SK-N-SH (cell line): Measurements from ENCODE around the gene IL2RG. TPM values are rescaled to one million over a fixed set of nuclear protein-coding genes. Genes with fewer than 3 reads are reported as not detected.

Experiments
- CTCF ChIA-PET: fragments of 300-600, 350-600 bp; formaldehyde crosslinking; extraction: SDS; loops from one replicate; lab custom pipeline; 2021; lab: Yijun Ruan, JAX
- POLR2A ChIA-PET: fragments of 350-600 bp; sonication (Branson Sonifier 250); formaldehyde crosslinking; extraction: SDS; loops from one replicate; lab custom pipeline; 2020; ENCODE audit warnings: antibody characterized with exemption, inconsistent platforms; lab: Yijun Ruan, JAX
- DNase-seq: peaks from one replicate; pipeline ENCODE4 v3.0.0; 2012
- H2AFZ ChIP-seq: fragments of 200-600 bp; sonication (generic); 2 replicates; pipeline ENCODE4 v1.8.1; 2016; ENCODE audit warnings: antibody characterized with exemption, mild to moderate bottlenecking, low read depth
- H3F3A ChIP-seq: fragments of 200-600 bp; sonication (generic); replicated peaks from 2 replicates; pipeline ENCODE3; 2016; ENCODE audit warnings: antibody characterized with exemption, mild to moderate bottlenecking; ENCODE audit not compliant: insufficient read depth
- H3K27ac ChIP-seq, 2 experiments: fragments of 200-500 bp in 1 of 2; fragments of 200-600 bp in 1 of 2; sonication (Bioruptor generic) in 1 of 2; sonication (generic), shearing (Covaris generic) in 1 of 2; 2 replicates each; pipeline versions ENCODE4 v1.5.1 to v1.6.1; 2014 to 2016; ENCODE audit warnings: low read depth in 2 of 2, inconsistent platforms in 1 of 2, low read length in 1 of 2, mild to moderate bottlenecking in 1 of 2, mixed read lengths in 1 of 2
- H3K27me3 ChIP-seq: fragments of 200-600 bp; sonication (generic), shearing (Covaris generic); 2 replicates; pipeline ENCODE4 v1.6.1; 2016; ENCODE audit warnings: mixed run types; ENCODE audit not compliant: insufficient read depth
- H3K36me3 ChIP-seq, 2 experiments: fragments of 200-500 bp in 1 of 2; fragments of 200-600 bp in 1 of 2; sonication (Bioruptor generic) in 1 of 2; sonication (generic) in 1 of 2; replicated peaks in 1 of 2; 2 replicates each; pipeline versions ENCODE3 to v1.5.1; 2014 to 2016; ENCODE audit warnings: low read length in 1 of 2, mild to moderate bottlenecking in 1 of 2; ENCODE audit not compliant: insufficient read depth in 2 of 2, control insufficient read depth in 1 of 2
- H3K4me1 ChIP-seq, 2 experiments: fragments of 200-500 bp in 1 of 2; fragments of 200-600 bp in 1 of 2; sonication (Bioruptor generic) in 1 of 2; sonication (generic), shearing (Covaris generic) in 1 of 2; 2 replicates each; pipeline versions ENCODE4 v1.5.1 to v1.6.1; 2014 to 2016; ENCODE audit warnings: low read depth in 1 of 2, low read length in 1 of 2, mixed run types in 1 of 2; ENCODE audit not compliant: insufficient read depth in 2 of 2, control insufficient read depth in 1 of 2
- H3K4me2 ChIP-seq: fragments of 200-600 bp; sonication (generic), shearing (Covaris generic); 2 replicates; pipeline ENCODE4 v1.6.1; 2017; ENCODE audit warnings: mixed run types
- H3K4me3 ChIP-seq, 2 experiments: fragments of 200-500 bp in 1 of 2; fragments of 200-600 bp in 1 of 2; sonication (Bioruptor generic) in 1 of 2; sonication (generic), shearing (Covaris generic) in 1 of 2; 2 replicates each; pipeline versions ENCODE4 v1.5.1 to v1.8.1; 2014 to 2016; ENCODE audit warnings: low read depth in 2 of 2, inconsistent platforms in 1 of 2, low read length in 1 of 2, mild to moderate bottlenecking in 1 of 2, mixed read lengths in 1 of 2, moderate library complexity in 1 of 2
- H3K79me2 ChIP-seq: fragments of 200-600 bp; sonication (generic); 2 replicates; pipeline ENCODE4 v1.8.1; 2017; ENCODE audit warnings: mild to moderate bottlenecking; ENCODE audit not compliant: insufficient read depth
- H3K9ac ChIP-seq: fragments of 200-600 bp; sonication (generic); 2 replicates; pipeline ENCODE4 v1.6.1; 2017; ENCODE audit warnings: mixed run types
- H3K9me2 ChIP-seq: fragments of 200-600 bp; sonication (generic); 2 replicates; pipeline ENCODE4 v1.6.1; 2017; ENCODE audit warnings: mixed run types
- H3K9me3 ChIP-seq: fragments of 200-600 bp; sonication (generic); 2 replicates; pipeline ENCODE4 v1.6.1; 2017; ENCODE audit warnings: mixed run types, mild to moderate bottlenecking, moderate library complexity
- H4K20me1 ChIP-seq: fragments of 200-600 bp; sonication (generic); 2 replicates; pipeline ENCODE4 v1.6.1; 2017; ENCODE audit warnings: mild to moderate bottlenecking, mixed run types; ENCODE audit not compliant: insufficient read depth
- CHD2 ChIP-seq: fragments of 150-350 bp; IDR thresholded peaks from 2 replicates; pipeline ENCODE4 v1.6.1; 2018; ENCODE audit warnings: low read length; ENCODE audit not compliant: partially characterized antibody
- ELF1 ChIP-seq: IDR thresholded peaks from 2 replicates; pipeline ENCODE4 v1.4.0; 2012
- EP300 ChIP-seq, 2 experiments: IDR thresholded peaks; 2 replicates each; pipeline versions ENCODE4 v1.4.0 to v1.6.1; 2012; ENCODE audit warnings: borderline replicate concordance in 1 of 2, low read depth in 1 of 2, low read length in 1 of 2
- EZH2phosphoT487 ChIP-seq: fragments of 200-600 bp; sonication (generic); IDR thresholded peaks from 2 replicates; pipeline ENCODE4 v1.6.1; 2017; ENCODE audit warnings: low read depth, mixed run types, mild to moderate bottlenecking, antibody characterized with exemption, moderate library complexity, borderline replicate concordance
- FOSL2 ChIP-seq: IDR thresholded peaks from 2 replicates; pipeline ENCODE4 v1.4.0; 2012; ENCODE audit warnings: low read depth, mild to moderate bottlenecking, moderate library complexity, borderline replicate concordance
- FOXM1 ChIP-seq: IDR thresholded peaks from 2 replicates; pipeline ENCODE4 v1.4.0; 2012; ENCODE audit warnings: low read depth, mild to moderate bottlenecking
- GABPA ChIP-seq: IDR thresholded peaks from 2 replicates; pipeline ENCODE4 v1.4.0; 2012; ENCODE audit warnings: low read depth, mild to moderate bottlenecking
- GATA2 ChIP-seq: sonication (generic); formaldehyde crosslinking; IDR thresholded peaks from 2 replicates; pipeline ENCODE4 v1.5.0; 2020; ENCODE audit warnings: mild to moderate bottlenecking, missing genetic modification reagents
- MEF2A ChIP-seq: IDR thresholded peaks from 2 replicates; pipeline ENCODE4 v1.4.0; 2012; ENCODE audit warnings: low read depth, borderline replicate concordance
- NFIC ChIP-seq: IDR thresholded peaks from 2 replicates; pipeline ENCODE4 v1.4.0; 2012; ENCODE audit warnings: borderline replicate concordance
- NRF1 ChIP-seq: IDR thresholded peaks from 2 replicates; pipeline ENCODE4 v1.6.1; 2012; ENCODE audit warnings: low read depth, mild to moderate bottlenecking, low read length
- POLR2AphosphoS5 ChIP-seq: IDR thresholded peaks from 2 replicates; pipeline ENCODE4 v1.6.1; 2012; ENCODE audit warnings: low read depth, low read length
- RCOR1 ChIP-seq: fragments of 150-350 bp; IDR thresholded peaks from 2 replicates; pipeline ENCODE4 v1.6.1; 2017; ENCODE audit warnings: antibody characterized with exemption, low read length
- RFX5 ChIP-seq: IDR thresholded peaks from 2 replicates; pipeline ENCODE4 v1.6.1; 2012; ENCODE audit warnings: mild to moderate bottlenecking, improper control_type of control experiment, low read length
- RXRA ChIP-seq: IDR thresholded peaks from 2 replicates; pipeline ENCODE4 v1.4.0; 2012; ENCODE audit warnings: low read depth, mild to moderate bottlenecking, borderline replicate concordance
- TAF1 ChIP-seq: IDR thresholded peaks from 2 replicates; pipeline ENCODE4 v1.6.1; 2012; ENCODE audit warnings: low read depth, mild to moderate bottlenecking, low read length, moderate library complexity, borderline replicate concordance
- TCF12 ChIP-seq: IDR thresholded peaks from 2 replicates; pipeline ENCODE4 v1.4.0; 2012
- WGBS: methylation state at CpG from one replicate; pipeline ENCODE4 v1.1.6; 2017; ENCODE audit warnings: low lambda C conversion rate; 5-methylcytosine and 5-hydroxymethylcytosine counted together
- polyA plus RNA-seq, 3 experiments: library from polyadenylated mRNA; depleted of rRNA; stranded (reverse); fragments of >200 nt; gene quantifications; 2 replicates each; pipeline ENCODE4 v1.2.3, GENCODE V29; 2012
- TF ChIP-seq, protein P1 (sequence below): fragments of 200-600 bp; sonication (generic); IDR thresholded peaks from 2 replicates; pipeline ENCODE4 v1.6.1; 2017; ENCODE audit warnings: antibody characterized with exemption, mild to moderate bottlenecking, moderate library complexity
- TF ChIP-seq, protein P2 (sequence below): IDR thresholded peaks from 2 replicates; pipeline ENCODE4 v1.4.0; 2012; ENCODE audit warnings: low read depth
- TF ChIP-seq, protein P3 (sequence below): IDR thresholded peaks from 2 replicates; pipeline ENCODE4 v1.4.0; 2012; ENCODE audit warnings: low read depth, borderline replicate concordance

IL2RG gene
- polyA plus RNA-seq, 1 of the 3 experiments (the other 2 are of a cell fraction): not detected

DNA sequence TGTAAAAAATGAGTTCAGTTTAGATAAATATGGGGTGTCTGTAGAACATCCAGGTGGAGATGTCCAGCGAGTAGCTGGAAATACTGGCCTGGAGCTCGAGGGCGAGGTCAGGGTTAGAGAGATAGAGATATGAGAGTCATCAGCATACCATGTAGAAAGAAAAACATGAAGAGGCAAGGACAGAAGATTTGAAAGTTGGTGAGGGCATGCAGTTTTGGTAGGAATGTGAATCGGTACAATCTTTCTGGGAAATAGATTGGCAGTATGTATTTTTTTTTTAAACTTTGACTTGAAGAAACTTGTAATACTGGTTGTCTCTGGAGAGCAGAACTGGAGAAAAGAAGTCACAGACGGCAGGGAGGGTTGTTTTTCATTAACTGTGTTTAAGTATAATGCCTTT, 40.8 kb downstream of the IL2RG start:
- Histone ChIP-seq H3K27ac (no peak overlapping the region), H3K27me3 (peaks cover 6% of the 10 kb centered on the region; the same call in 1 of the 2 replicates), H3K36me3 (no peaks in the 10 kb centered on the region), H3K4me2 (no peak overlapping the region), H2AFZ (no peak overlapping the region), H3F3A (no peaks in the 10 kb centered on the region), H3K79me2 (peaks cover 23% of the 10 kb centered on the region), H3K9me3 (no peaks in the 10 kb centered on the region; the same call in 1 of the 2 replicates), H3K9me2 (no peaks in the 10 kb centered on the region), H3K9ac (no peak overlapping the region), H3K4me3 (no peak overlapping the region), H4K20me1 (no peaks in the 10 kb centered on the region), H3K4me1 (no peaks in the 10 kb centered on the region)
- WGBS: 38% methylated on average over 5 of the region's 5 CpGs
- TF ChIP-seq, protein P1, sequence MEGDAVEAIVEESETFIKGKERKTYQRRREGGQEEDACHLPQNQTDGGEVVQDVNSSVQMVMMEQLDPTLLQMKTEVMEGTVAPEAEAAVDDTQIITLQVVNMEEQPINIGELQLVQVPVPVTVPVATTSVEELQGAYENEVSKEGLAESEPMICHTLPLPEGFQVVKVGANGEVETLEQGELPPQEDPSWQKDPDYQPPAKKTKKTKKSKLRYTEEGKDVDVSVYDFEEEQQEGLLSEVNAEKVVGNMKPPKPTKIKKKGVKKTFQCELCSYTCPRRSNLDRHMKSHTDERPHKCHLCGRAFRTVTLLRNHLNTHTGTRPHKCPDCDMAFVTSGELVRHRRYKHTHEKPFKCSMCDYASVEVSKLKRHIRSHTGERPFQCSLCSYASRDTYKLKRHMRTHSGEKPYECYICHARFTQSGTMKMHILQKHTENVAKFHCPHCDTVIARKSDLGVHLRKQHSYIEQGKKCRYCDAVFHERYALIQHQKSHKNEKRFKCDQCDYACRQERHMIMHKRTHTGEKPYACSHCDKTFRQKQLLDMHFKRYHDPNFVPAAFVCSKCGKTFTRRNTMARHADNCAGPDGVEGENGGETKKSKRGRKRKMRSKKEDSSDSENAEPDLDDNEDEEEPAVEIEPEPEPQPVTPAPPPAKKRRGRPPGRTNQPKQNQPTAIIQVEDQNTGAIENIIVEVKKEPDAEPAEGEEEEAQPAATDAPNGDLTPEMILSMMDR: no peak
- TF ChIP-seq RCOR1 (no peak), GATA2 (CRISPR knock-in tag) (no peak), MEF2A (no peak)
- no peak for DNase-seq
- POLR2A ChIA-PET: no interaction called here
- CTCF ChIA-PET: no interaction called here

DNA sequence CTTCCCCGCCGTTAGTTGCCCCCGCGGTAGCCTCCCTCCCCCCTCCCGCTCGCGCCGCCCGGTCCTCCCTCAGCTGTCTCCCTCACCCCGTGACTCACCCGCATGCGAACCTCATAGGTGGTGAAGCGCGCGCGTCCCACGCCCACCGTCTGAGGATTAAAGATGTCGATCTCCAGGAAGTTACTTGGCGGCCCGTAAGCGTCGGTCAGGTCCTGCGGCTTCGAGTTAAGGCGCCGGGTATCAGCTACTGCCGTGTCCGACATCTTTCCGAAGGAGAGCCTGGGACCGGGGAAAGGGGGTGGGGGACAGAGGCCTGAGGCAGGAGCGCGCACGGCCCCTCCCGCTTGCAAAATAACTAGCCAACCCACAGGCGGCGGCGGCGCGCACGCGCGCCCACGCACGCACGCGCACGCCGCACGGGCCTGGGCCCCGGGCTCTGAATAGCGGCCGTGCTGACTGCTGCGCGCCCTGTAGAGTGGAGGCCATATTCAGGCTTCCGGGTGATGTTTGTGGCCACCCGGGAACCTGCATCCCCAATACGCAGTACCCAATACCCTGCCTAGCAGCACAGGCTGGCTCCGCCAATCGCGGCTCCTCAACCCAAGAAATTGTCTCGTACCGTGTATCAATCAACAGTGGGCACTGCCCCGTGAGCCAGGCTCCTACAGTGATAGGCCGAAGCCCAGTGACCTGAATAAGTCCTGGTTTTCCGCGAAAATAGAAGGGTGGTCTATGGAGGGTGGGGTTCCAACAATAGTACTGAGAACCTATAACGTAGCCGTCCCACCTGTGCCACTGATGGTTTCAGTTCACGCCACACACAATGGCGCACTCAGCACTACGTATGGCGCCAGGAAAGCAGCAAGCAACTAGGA, 43.1 kb downstream of the IL2RG start, which contains the start of gene SNX12:
TSS of gene SNX12 (minus strand) at position 291 of the 875 bp plus-strand sequence. CDS start at position 263, 28 bp downstream.
- H4K20me1 ChIP-seq: no peaks in the 10 kb centered on the region
- H2AFZ ChIP-seq: peak within 1 kb of the TSS; percentile 70
- H3K79me2 ChIP-seq: peaks cover 44% of the 10 kb centered on the region
- no peaks in the 10 kb centered on the region for H3K4me1 ChIP-seq
- H3F3A ChIP-seq: no peaks in the 10 kb centered on the region
- H3K9ac ChIP-seq: peak within 1 kb of the TSS; percentile 78
- H3K27ac ChIP-seq: peak within 1 kb of the TSS; percentile 65 to 81
- H3K4me2 ChIP-seq: peak within 1 kb of the TSS; percentile 67
- DNase-seq: peak; percentile 88
- H3K36me3 ChIP-seq: peaks cover 0 to 6% of the 10 kb centered on the region in 2 experiments
- ChIA-PET CTCF (interaction anchor here (1.3 kb wide), 1 partner anchor 61 kb away, joined by 3 read pairs; no protein-coding TSS in a partner anchor), POLR2A (interaction anchor here (0.6 kb wide), 1 partner anchor 111 kb away, joined by 4 read pairs; no protein-coding TSS in a partner anchor)
- no peaks in the 10 kb centered on the region for H3K9me2 ChIP-seq
- H3K27me3 ChIP-seq: peaks cover 6% of the 10 kb centered on the region; the same call in 1 of the 2 replicates
- no peaks in the 10 kb centered on the region; the same call in 1 of the 2 replicates for H3K9me3 ChIP-seq
- H3K4me3 ChIP-seq: peak within 1 kb of the TSS; percentile 62 to 71
- WGBS: 8% methylated on average over 37 of the region's 73 CpGs
- TF ChIP-seq FOSL2 (peak; percentile 33), EZH2phosphoT487 (no peak), TCF12 (no peak), CHD2 (peak; percentile 20), RFX5 (peak; percentile 90), RXRA (no peak), TAF1 (0 out of 2 replicates have a peak, but pooled peaks have one; percentile 10), GABPA (0 out of 2 replicates have a peak, but pooled peaks have one; percentile 25), MEF2A (no peak), POLR2AphosphoS5 (peak; percentile 69), FOXM1 (no peak), EP300 (IDR thresholded peaks at IDR 0.05; ENCODE audit: borderline replicate concordance in 1 of 2, low read depth in 1 of 2, low read length in 1 of 2) (no peak), NFIC (no peak), NRF1 (peak; percentile 74), ELF1 (peak; percentile 92)
- TF ChIP-seq, protein P1: no peak
- TF ChIP-seq, protein P2, sequence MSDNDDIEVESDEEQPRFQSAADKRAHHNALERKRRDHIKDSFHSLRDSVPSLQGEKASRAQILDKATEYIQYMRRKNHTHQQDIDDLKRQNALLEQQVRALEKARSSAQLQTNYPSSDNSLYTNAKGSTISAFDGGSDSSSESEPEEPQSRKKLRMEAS: peak; percentile 48; the same call in 1 of the 2 replicates
- TF ChIP-seq, protein P3, sequence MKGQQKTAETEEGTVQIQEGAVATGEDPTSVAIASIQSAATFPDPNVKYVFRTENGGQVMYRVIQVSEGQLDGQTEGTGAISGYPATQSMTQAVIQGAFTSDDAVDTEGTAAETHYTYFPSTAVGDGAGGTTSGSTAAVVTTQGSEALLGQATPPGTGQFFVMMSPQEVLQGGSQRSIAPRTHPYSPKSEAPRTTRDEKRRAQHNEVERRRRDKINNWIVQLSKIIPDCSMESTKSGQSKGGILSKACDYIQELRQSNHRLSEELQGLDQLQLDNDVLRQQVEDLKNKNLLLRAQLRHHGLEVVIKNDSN: peak; percentile 56
